A549 (cell line): Measurements from ENCODE around the gene ZNF326. TPM values are rescaled to one million over a fixed set of nuclear protein-coding genes. Genes with fewer than 3 reads are reported as not detected.

Source experiments
- ATAC-seq, 2 experiments: fragments of 200-7000 bp in 1 of 2; fragments of >200 bp in 1 of 2; cut with Nextera tagmentation in 1 of 2; cut with Tn5 transposase in 1 of 2; 3 replicates each; pipeline versions ENCODE4 v1.8.0 to v1.9.1; 2018 to 2020; ENCODE audit warnings: mild to moderate bottlenecking in 1 of 2, moderate library complexity in 1 of 2
- CTCF ChIA-PET: fragments of 300-600 bp; sonication (Branson Sonifier 250); formaldehyde crosslinking; extraction: SDS; loops from one replicate; lab custom pipeline; 2021; ENCODE audit warnings: antibody characterized with exemption, inconsistent platforms; lab: Yijun Ruan, JAX
- POLR2A ChIA-PET: fragments of 350-600 bp; formaldehyde crosslinking; extraction: SDS; loops from one replicate; lab custom pipeline; 2021; ENCODE audit warnings: antibody characterized with exemption, inconsistent platforms; lab: Yijun Ruan, JAX
- DNase-seq, 2 experiments: peaks; one replicate each; pipeline versions ENCODE4 v3.0.0 to v3.0.0-alpha.2; 2011 to 2016; ENCODE audit warnings: low read depth in 1 of 2, low spot score in 1 of 2
- FAIRE-seq: peaks from 2 replicates; lab custom pipeline; 2011; peaks lifted over from hg19 to GRCh38; lab: Jason Lieb, UNC
- H3K27ac ChIP-seq, 2 experiments: fragments of >200 bp; sonication (Bioruptor Twin); formaldehyde crosslinking; 3 replicates each; pipeline ENCODE4 v1.5.1; 2016 to 2017
- H3K4me1 ChIP-seq: fragments of >200 bp; sonication (Bioruptor Twin); formaldehyde crosslinking; 3 replicates; pipeline ENCODE4 v1.6.1; 2016
- H3K4me2 ChIP-seq: fragments of >200 bp; sonication (Bioruptor Twin); formaldehyde crosslinking; 3 replicates; pipeline ENCODE4 v1.6.1; 2016
- H3K4me3 ChIP-seq: fragments of >200 bp; sonication (Bioruptor Twin); formaldehyde crosslinking; 3 replicates; pipeline ENCODE4 v1.5.1; 2016
- H3K9me3 ChIP-seq: fragments of >200 bp; sonication (Bioruptor Twin); formaldehyde crosslinking; 3 replicates; pipeline ENCODE4 v1.6.1; 2016
- BHLHE40 ChIP-seq: IDR thresholded peaks from 2 replicates; pipeline ENCODE4 v1.6.1; 2012; ENCODE audit warnings: low read depth, low read length, inconsistent platforms
- CBX2 ChIP-seq: fragments of 200-600 bp; sonication (generic); IDR thresholded peaks from 2 replicates; pipeline ENCODE4 v1.6.1; 2016; ENCODE audit warnings: low read depth, mild to moderate bottlenecking, borderline replicate concordance
- CHD2 ChIP-seq: fragments of 150-350 bp; IDR thresholded peaks from 2 replicates; pipeline ENCODE4 v1.6.1; 2014; ENCODE audit warnings: low read length; ENCODE audit not compliant: partially characterized antibody
- EHMT2 ChIP-seq: fragments of 200-600 bp; sonication (generic); IDR thresholded peaks from 2 replicates; pipeline ENCODE4 v1.6.1; 2016; ENCODE audit warnings: antibody characterized with exemption, low read depth, mild to moderate bottlenecking, moderate library complexity
- ESRRA ChIP-seq: fragments of 150-350 bp; IDR thresholded peaks from 2 replicates; pipeline ENCODE4 v1.6.1; 2014; ENCODE audit warnings: mild to moderate bottlenecking, low read length, borderline replicate concordance
- FOSB ChIP-seq: fragments of 250-450 bp; sonication (Bioruptor Pico); IDR thresholded peaks from 2 replicates; pipeline ENCODE4 v1.5.0; 2020; ENCODE audit warnings: mild to moderate bottlenecking, moderate library complexity
- GATA3 ChIP-seq: IDR thresholded peaks from 2 replicates; pipeline ENCODE4 v1.6.1; 2012; ENCODE audit warnings: borderline replicate concordance
- HOXA7 ChIP-seq: fragments of 250-450 bp; sonication (Bioruptor Pico); IDR thresholded peaks from 2 replicates; pipeline ENCODE4 v1.5.0; 2020; ENCODE audit warnings: mild to moderate bottlenecking, moderate library complexity
- JUN ChIP-seq, 2 experiments: fragments of >200 bp; sonication (Bioruptor Twin); formaldehyde crosslinking; IDR thresholded peaks; 2 replicates in 1 of 2; 3 replicates in 1 of 2; pipeline ENCODE4 v1.6.1; 2016 to 2017
- JUNB ChIP-seq: fragments of >200 bp; sonication (Bioruptor Twin); formaldehyde crosslinking; IDR thresholded peaks from 2 replicates; pipeline ENCODE4 v1.6.1; 2016
- MAFK ChIP-seq: fragments of 450-650 bp; IDR thresholded peaks from 2 replicates; pipeline ENCODE4 v1.6.1; 2014; ENCODE audit not compliant: partially characterized antibody
- NR3C1 ChIP-seq: fragments of >200 bp; sonication (Bioruptor Twin); formaldehyde crosslinking; IDR thresholded peaks from 3 replicates; pipeline ENCODE4 v1.6.1; 2017
- RAD21 ChIP-seq, 2 experiments: fragments of >200 bp in 1 of 2; sonication (Bioruptor Twin) in 1 of 2; formaldehyde crosslinking in 1 of 2; IDR thresholded peaks in 1 of 2; conservative IDR thresholded peaks in 1 of 2; 2 replicates in 1 of 2; 3 replicates in 1 of 2; pipeline ENCODE4 v1.6.1; 2012 to 2018; ENCODE audit warnings: inconsistent platforms in 1 of 2
- RARB ChIP-seq: fragments of 250-450 bp; sonication (Bioruptor Pico); IDR thresholded peaks from 2 replicates; pipeline ENCODE4 v1.8.0; 2021; ENCODE audit warnings: mild to moderate bottlenecking, moderate library complexity
- RCOR1 ChIP-seq: fragments of 150-350 bp; IDR thresholded peaks from 2 replicates; pipeline ENCODE4 v1.6.1; 2014; ENCODE audit warnings: antibody characterized with exemption, low read length, low read depth
- RNF2 ChIP-seq: fragments of 200-600 bp; sonication (generic); IDR thresholded peaks from 2 replicates; pipeline ENCODE4 v1.6.1; 2016; ENCODE audit warnings: low read depth, mild to moderate bottlenecking, antibody characterized with exemption, moderate library complexity, borderline replicate concordance
- WGBS: methylation state at CpG from one replicate; pipeline ENCODE4 v1.1.6; 2017; ENCODE audit errors: missing lambda C conversion rate; 5-methylcytosine and 5-hydroxymethylcytosine counted together
- polyA plus RNA-seq, 4 experiments: library from polyadenylated mRNA; depleted of rRNA in 3 of 4; stranded (reverse); fragments of >200 nt; fragmentation: RNase III in 1 of 4; extraction: RNeasy Plus Mini Kit Qiagen cat#74134 plus additional on column Dnase treatment in 1 of 4; gene quantifications; 2 replicates in 3 of 4; 3 replicates in 1 of 4; pipeline ENCODE4 v1.2.3, GENCODE V29; 2011 to 2017
- TF ChIP-seq, protein P1 (sequence below): fragments of 250-450 bp; sonication (Bioruptor Pico); IDR thresholded peaks from 2 replicates; pipeline ENCODE4 v1.5.0; 2020; ENCODE audit warnings: low read depth, mild to moderate bottlenecking, moderate library complexity

ZNF326 gene
- polyA plus RNA-seq, 2 of the 4 experiments (the other 2 are of a cell fraction), result 32.3 to 47.8 TPM

- TF ChIP-seq FOSB (no peak), BHLHE40 (no peak), CBX2 (no peak), EHMT2 (no peak), HOXA7 (CRISPR knock-in tag) (no peak), ESRRA (no peak)
These were observed 3.4 kb downstream of the ZNF326 start (continued) for GRCh38 chr1:89998306-89998705.

DNA sequence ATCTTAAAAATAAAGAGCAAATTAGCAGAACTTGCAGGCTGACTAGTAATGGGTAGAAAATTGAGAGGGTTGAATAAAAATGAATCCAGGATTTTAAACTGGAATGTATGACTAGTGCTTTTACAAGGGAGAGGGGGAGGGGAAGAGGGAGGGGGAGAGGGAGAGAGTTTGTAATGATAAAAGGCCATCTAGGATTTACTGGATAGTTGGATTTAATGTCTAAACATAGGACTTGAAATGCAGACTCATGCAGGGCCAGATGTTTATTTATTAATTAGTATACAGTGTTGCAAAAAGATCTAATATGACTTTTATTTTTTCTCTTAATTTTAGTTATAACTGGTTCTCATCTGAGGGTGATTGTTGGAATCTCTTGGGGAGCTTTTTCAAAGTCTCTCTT lies 4.3 kb downstream of the ZNF326 start:
- peak overlapping the region; percentile 92 for H3K4me2 ChIP-seq
- TF ChIP-seq RCOR1 (no peak), MAFK (no peak), JUN (IDR thresholded peaks at IDR 0.05) (no peak), CBX2 (no peak), CHD2 (no peak), GATA3 (no peak)
- TF ChIP-seq, protein P1, sequence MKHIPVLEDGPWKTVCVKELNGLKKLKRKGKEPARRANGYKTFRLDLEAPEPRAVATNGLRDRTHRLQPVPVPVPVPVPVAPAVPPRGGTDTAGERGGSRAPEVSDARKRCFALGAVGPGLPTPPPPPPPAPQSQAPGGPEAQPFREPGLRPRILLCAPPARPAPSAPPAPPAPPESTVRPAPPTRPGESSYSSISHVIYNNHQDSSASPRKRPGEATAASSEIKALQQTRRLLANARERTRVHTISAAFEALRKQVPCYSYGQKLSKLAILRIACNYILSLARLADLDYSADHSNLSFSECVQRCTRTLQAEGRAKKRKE (CRISPR knock-in tag), result no peak
- no peak for DNase-seq

DNA sequence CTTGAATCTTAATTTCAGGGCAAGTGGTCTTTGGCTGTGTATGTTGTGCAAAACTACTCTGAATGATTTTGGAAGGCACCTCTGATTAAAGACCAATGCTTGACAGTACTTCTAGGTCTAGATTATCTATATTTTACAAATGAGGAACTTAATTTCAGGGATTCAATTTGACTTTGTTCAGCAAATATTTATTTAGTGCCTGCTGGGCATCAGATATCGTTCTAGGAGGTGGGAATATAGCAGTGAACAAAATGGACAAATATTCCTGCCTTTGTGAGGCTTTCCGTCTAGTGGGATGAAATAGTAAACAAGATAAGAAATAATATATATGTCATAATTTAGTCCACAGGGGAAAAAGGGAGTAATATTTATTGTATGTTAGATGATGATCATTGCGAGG lies 4.7 kb downstream of the ZNF326 start:
- 55% methylated on average over 3 of the region's 3 CpGs for WGBS

More for the DNA sequence above, 4.3 kb downstream of the ZNF326 start:
- Histone ChIP-seq H3K9me3 (no peaks in the 10 kb centered on the region), H3K4me1 (peaks cover 53% of the 10 kb centered on the region), H3K4me3 (no peak overlapping the region), H3K27ac (0 out of 6 replicates have a peak overlapping the region, but pooled peaks of 1 of the 2 experiments have one; percentile 32)
- FAIRE-seq (no peak), ATAC-seq (no peak)
- ChIA-PET POLR2A (no interaction called here), CTCF (no interaction called here)

DNA sequence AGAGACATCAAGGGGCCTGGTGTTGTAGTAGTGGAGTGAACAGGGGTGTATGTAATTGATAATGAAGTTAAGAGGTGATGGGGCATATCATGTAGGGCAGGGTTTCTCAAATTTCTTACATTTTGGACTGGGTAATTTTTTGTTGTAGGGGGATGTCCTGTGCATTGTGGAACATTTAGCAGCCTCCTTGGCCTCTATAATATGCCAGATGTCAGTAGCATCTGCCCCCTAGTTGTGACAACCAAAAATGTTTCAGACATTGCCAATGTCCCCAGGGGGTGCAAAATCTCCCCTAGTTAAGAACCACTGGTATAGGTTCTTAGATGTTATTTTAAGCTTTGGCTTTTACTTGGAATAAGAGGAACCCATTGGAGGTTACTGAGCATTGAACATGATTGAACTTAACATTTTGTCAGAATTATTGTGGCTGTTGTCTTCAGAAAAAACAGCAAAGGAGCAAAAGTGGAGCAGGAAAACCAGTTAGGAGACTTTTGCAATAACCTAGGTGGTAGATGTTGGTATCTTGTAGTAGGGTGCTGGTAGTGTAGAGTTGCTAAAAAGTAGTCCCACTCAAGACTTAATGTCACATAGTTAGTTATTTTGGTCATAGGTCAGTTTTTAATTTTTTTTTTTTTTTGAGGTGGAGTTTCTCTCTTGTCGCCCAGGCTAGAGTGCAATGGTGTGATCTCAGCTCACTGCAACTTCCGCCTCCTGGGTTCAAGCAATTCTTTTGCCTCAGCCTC lies 6.2 kb downstream of the ZNF326 start:
- whole genome bisulfite sequencing, result 97% methylated on average over 2 of the region's 2 CpGs
- Histone ChIP-seq H3K9me3 (no peaks in the 10 kb centered on the region), H3K4me1 (peaks cover 59% of the 10 kb centered on the region), H3K4me2 (no peak overlapping the region), H3K27ac (no peak overlapping the region), H3K4me3 (no peak overlapping the region)
- CTCF ChIA-PET, result interaction anchor here (0.5 kb wide), 1 partner anchor 1786 kb away, joined by 3 read pairs; no protein-coding TSS in a partner anchor
- 0 out of 5 replicates have a peak, but pooled peaks of 1 of the 2 experiments have one; percentile 8 for TF ChIP-seq RAD21 (conservative IDR thresholded peaks at IDR 0.05 in 1 of 2, IDR thresholded peaks at IDR 0.05 in 1 of 2)
- no peak for TF ChIP-seq NR3C1
- ATAC-seq (peak; percentile 50 to 60; a peak in 4 of 6 replicates), DNase-seq (peak in 1 of 2 experiments; percentile 17), FAIRE-seq (no peak)
- POLR2A ChIA-PET, result no interaction called here

More for the DNA sequence above, 4.7 kb downstream of the ZNF326 start:
- ChIA-PET POLR2A (no interaction called here), CTCF (no interaction called here)
- Histone ChIP-seq H3K4me2 (peak overlapping the region; percentile 92), H3K4me1 (peaks cover 51% of the 10 kb centered on the region), H3K4me3 (no peak overlapping the region), H3K9me3 (no peaks in the 10 kb centered on the region), H3K27ac (0 out of 6 replicates have a peak overlapping the region, but pooled peaks of 1 of the 2 experiments have one; percentile 32)
- FAIRE-seq, result no peak
- ATAC-seq, result no peak
- no peak for DNase-seq
- TF ChIP-seq RNF2, result no peak
- TF ChIP-seq RARB (CRISPR knock-in tag), result no peak
- no peak for TF ChIP-seq JUNB
